ENCODE measurements around the gene AAR2. TPM values are rescaled to one million over a fixed set of nuclear protein-coding genes. Genes with fewer than 3 reads are reported as not detected.
A peak's percentile ranks its signal among the peaks of the same experiment; 100 is the strongest.

AAR2 gene
- total and polyA plus RNA-seq, 2 experiments from 2014 or later, result 33.5 to 42.2 TPM

GRCh38 chr20:36305602-36306551 is 69.6 kb downstream of the AAR2 start, which contains the start of gene DLGAP4:
Gene DLGAP4 (plus strand): TSS chr20:36306339. CDS start chr20:36431718, 125,379 bp downstream.
- peaks cover 98% of the 10 kb centered on the region for H3K27me3 ChIP-seq
- no peak for TF ChIP-seq CTCF (IDR thresholded peaks at IDR 0.05; ENCODE audit: low read depth, low read length)
- peak within 1 kb of the TSS; percentile 32 for H3K4me3 ChIP-seq
- no peaks in the 10 kb centered on the region for H3K4me1 ChIP-seq (ENCODE audit: low read depth)
- H3K9me3 ChIP-seq (ENCODE audit: low read depth), result no peaks in the 10 kb centered on the region
- H3K27ac ChIP-seq, result no peak within 1 kb of the TSS
- H3K36me3 ChIP-seq, result no peaks in the 10 kb centered on the region
- peak in 1 of 2 donors; percentile 54 for DNase-seq (ENCODE audit: low read depth in 1 of 2, low spot score in 1 of 2)

Other genes starting within 250 kb of the AAR2 start
- gene EPB41L1, start 81.7 kb upstream of the AAR2 start, total RNA-seq, result 66.7 and 83.5 TPM in 2 replicates
- gene EPB41L1, start 81.7 kb upstream of the AAR2 start, polyA plus RNA-seq, result 34.3 and 48.0 TPM in 2 replicates
- gene DLGAP4, start 69.9 kb downstream of the AAR2 start, total RNA-seq, result 33.5 and 45.7 TPM in 2 replicates
- gene DLGAP4, start 69.9 kb downstream of the AAR2 start, polyA plus RNA-seq, result 51.6 and 63.3 TPM in 2 replicates

Data from cardiac muscle cell (in vitro differentiated cells and primary cell).